K562 (cell line): ENCODE results near the gene MARS1. TPM values are rescaled to one million over a fixed set of nuclear protein-coding genes. Genes with fewer than 3 reads are reported as not detected.

ENCODE experiments used
- ATF1 ChIP-seq, 2 experiments: fragments of 450-650 bp in 1 of 2; IDR thresholded peaks; 2 replicates each; pipeline ENCODE4 v1.6.1; 2016; ENCODE audit warnings: missing compliant biosample characterization in 1 of 2, missing genetic modification characterization in 1 of 2
- ATF4 ChIP-seq: fragments of 450-650 bp; formaldehyde crosslinking; IDR thresholded peaks from 2 replicates; pipeline ENCODE4 v1.4.0; 2022; ENCODE audit warnings: mild to moderate bottlenecking, moderate library complexity
- CHAMP1 ChIP-seq: fragments of 450-650 bp; IDR thresholded peaks from 2 replicates; pipeline ENCODE4 v1.6.1; 2016; ENCODE audit warnings: mild to moderate bottlenecking
- ETS1 ChIP-seq: conservative IDR thresholded peaks from 2 replicates; pipeline ENCODE4 v1.6.1; 2011; ENCODE audit warnings: low read depth, mild to moderate bottlenecking, low read length; ENCODE audit not compliant: control insufficient read depth
- HDGF ChIP-seq: fragments of 450-650 bp; IDR thresholded peaks from 2 replicates; pipeline ENCODE4 v1.6.1; 2016
- JUND ChIP-seq, 2 experiments: IDR thresholded peaks; 2 replicates in 1 of 2; 3 replicates in 1 of 2; pipeline ENCODE4 v1.6.1; 2011; ENCODE audit warnings: borderline replicate concordance in 2 of 2, low read depth in 2 of 2, low read length in 2 of 2, improper control_type of control experiment in 1 of 2, missing biosample characterization in 1 of 2, missing genetic modification characterization in 1 of 2, missing genetic modification reagents in 1 of 2
- MYNN ChIP-seq, 2 experiments: sonication (generic); formaldehyde crosslinking in 1 of 2; IDR thresholded peaks; 2 replicates each; pipeline versions ENCODE4 v1.5.0 to v1.6.1; 2016 to 2020; ENCODE audit warnings: antibody characterized with exemption in 1 of 2, missing genetic modification reagents in 1 of 2
- POLR2B ChIP-seq: fragments of 450-650 bp; IDR thresholded peaks from 2 replicates; pipeline ENCODE4 v1.6.1; 2018; ENCODE audit warnings: low read depth; ENCODE audit not compliant: partially characterized antibody
- POLR3G ChIP-seq: IDR thresholded peaks from 2 replicates; pipeline ENCODE4 v1.6.1; 2011; ENCODE audit not compliant: insufficient read length, insufficient replicate concordance; ENCODE audit errors: extremely low read depth
- PTTG1 ChIP-seq: fragments of 450-650 bp; IDR thresholded peaks from 2 replicates; pipeline ENCODE4 v1.6.1; 2016; ENCODE audit warnings: low read depth, mild to moderate bottlenecking, missing genetic modification characterization, missing compliant biosample characterization
- RNF2 ChIP-seq: sonication (generic); IDR thresholded peaks from 2 replicates; pipeline ENCODE4 v1.6.1; 2016
- SMAD3 ChIP-seq: fragments of 450-650 bp; formaldehyde crosslinking; conservative IDR thresholded peaks from 2 replicates; pipeline ENCODE4 v1.4.0; 2020; ENCODE audit warnings: mild to moderate bottlenecking
- SMARCA5 ChIP-seq: fragments of 450-650 bp; IDR thresholded peaks from 2 replicates; pipeline ENCODE4 v1.6.1; 2016
- TCF15 ChIP-seq: fragments of 250-450 bp; sonication (Bioruptor Pico); IDR thresholded peaks from 2 replicates; pipeline ENCODE4 v1.8.0; 2022; ENCODE audit warnings: moderate library complexity, mild to moderate bottlenecking, inconsistent platforms
- ZBTB12 ChIP-seq: fragments of 250-450 bp; sonication (Bioruptor Pico); IDR thresholded peaks from 2 replicates; pipeline ENCODE4 v1.4.0; 2020
- ZC3H4 ChIP-seq: sonication (generic); formaldehyde crosslinking; IDR thresholded peaks from 2 replicates; pipeline ENCODE4 v1.9.0; 2021; ENCODE audit warnings: missing genetic modification reagents, borderline replicate concordance
- ZC3H8 ChIP-seq: fragments of 450-650 bp; IDR thresholded peaks from 2 replicates; pipeline ENCODE4 v1.6.1; 2017
- ZNF165 ChIP-seq: fragments of 250-450 bp; sonication (Bioruptor Pico); IDR thresholded peaks from 2 replicates; pipeline ENCODE4 v1.4.0; 2020; ENCODE audit warnings: borderline replicate concordance
- ZNF436 ChIP-seq: fragments of 250-450, 450-650 bp; sonication (Bioruptor Pico); formaldehyde crosslinking; IDR thresholded peaks from 2 replicates; pipeline ENCODE4 v1.7.0; 2020; ENCODE audit warnings: mild to moderate bottlenecking
- ZNF561 ChIP-seq: fragments of 450-650 bp; formaldehyde crosslinking; conservative IDR thresholded peaks from 2 replicates; pipeline ENCODE4 v1.4.0; 2020; ENCODE audit warnings: mild to moderate bottlenecking, moderate library complexity
- ZNF589 ChIP-seq: fragments of 200-800 bp; sonication (Bioruptor generic); IDR thresholded peaks from 2 replicates; pipeline ENCODE4 v1.6.1; 2016; ENCODE audit warnings: low read depth, missing genetic modification characterization, missing compliant biosample characterization
- ZNF79 ChIP-seq: fragments of 250-450 bp; sonication (Bioruptor Pico); IDR thresholded peaks from 2 replicates; pipeline ENCODE4 v1.4.0; 2020; ENCODE audit warnings: low read depth, mild to moderate bottlenecking, moderate library complexity
- polyA plus RNA-seq, 8 experiments: library from polyadenylated mRNA; depleted of rRNA in 4 of 8; stranded (reverse) in 5 of 8; unstranded in 3 of 8; fragments of >200 nt; fragmentation: Nextera tagmentation in 2 of 8; fragmentation: Illumina TruSeq in 1 of 8; extraction: Ambion mirVana in 2 of 8; extraction: Trizol in 1 of 8; gene quantifications; 2 replicates each; pipeline versions ENCODE4 v1.2.1 to v1.2.3, GENCODE V29; 2011 to 2014; ENCODE audit warnings: inconsistent platforms in 1 of 8, missing spikeins in 1 of 8
- total RNA-seq, 7 experiments: library from RNA; depleted of rRNA in 6 of 7; stranded (reverse); fragments of >200 nt in 6 of 7; fragmentation: Illumina TruSeq in 2 of 7; extraction: Trizol in 2 of 7; gene quantifications; 2 replicates each; pipeline versions ENCODE4 v1.2.1 to v1.2.3, GENCODE V29; 2011 to 2021; ENCODE audit warnings: low replicate concordance in 1 of 7

MARS1 gene
- total and polyA plus RNA-seq, 9 of the 15 experiments (the other 6 are each of a cell fraction or from before 2014, with no cell fraction given) = 117 to 382 (median 220) TPM

- no peak for TF ChIP-seq CHAMP1
- TF ChIP-seq POLR3G = no peak
- TF ChIP-seq ZNF79 (CRISPR knock-in tag) = 0 out of 2 replicates have a peak, but pooled peaks have one; percentile 27
- peak; percentile 99 for TF ChIP-seq POLR2B
- 0 out of 2 replicates have a peak, but pooled peaks have one; percentile 11 for TF ChIP-seq MYNN (IDR thresholded peaks at IDR 0.05)
- no peak for TF ChIP-seq MYNN (CRISPR knock-in tag; IDR thresholded peaks at IDR 0.05)
- no peak; the same call in 1 of the 2 replicates for TF ChIP-seq ZBTB12 (CRISPR knock-in tag)
- 0 out of 2 replicates have a peak, but pooled peaks have one; percentile 62 for TF ChIP-seq ZNF436 (CRISPR knock-in tag)
- peak; percentile 100 for TF ChIP-seq ZC3H4 (CRISPR knock-in tag)
- peak; percentile 90 for TF ChIP-seq ZNF589
- TF ChIP-seq ATF1 (CRISPR knock-in tag; IDR thresholded peaks at IDR 0.05) = no peak
- peak; percentile 88 for TF ChIP-seq ATF1 (tag; IDR thresholded peaks at IDR 0.05)
- TF ChIP-seq ZNF165 (CRISPR knock-in tag) = no peak
- no peak; the same call in 1 of the 2 replicates for TF ChIP-seq SMAD3 (CRISPR knock-in tag)
- no peak for TF ChIP-seq RNF2
- TF ChIP-seq ZC3H8 = no peak
- peak; percentile 30 for TF ChIP-seq ETS1
- TF ChIP-seq PTTG1 (tag) = no peak
- no peak; the same call in 1 of the 2 replicates for TF ChIP-seq ATF4
- 0 out of 2 replicates have a peak, but pooled peaks have one; percentile 46 for TF ChIP-seq ZNF561 (CRISPR knock-in tag)
- TF ChIP-seq JUND (IDR thresholded peaks at IDR 0.05; ENCODE audit: borderline replicate concordance, low read depth, low read length) = peak; percentile 96
- peak; percentile 81; the same call in 1 of the 3 replicates for TF ChIP-seq JUND (tag; IDR thresholded peaks at IDR 0.05; ENCODE audit: borderline replicate concordance, low read depth, low read length)
- TF ChIP-seq HDGF = no peak
- TF ChIP-seq TCF15 (CRISPR knock-in tag) = no peak
- TF ChIP-seq SMARCA5 = no peak
These were observed 32.4 kb downstream of the MARS1 start, which contains the start of gene DDIT3 (continued) for GRCh38 chr12:57520053-57520818.
